Small intestine (tissue), 7 donors: ENCODE data around the gene PDCD2. TPM values are rescaled to one million over a fixed set of nuclear protein-coding genes. Genes with fewer than 3 reads are reported as not detected.

ENCODE experiments used
- DNase-seq, 2 donors: peaks; one replicate each; pipeline versions ENCODE4 v3.0.0 to v3.0.0-alpha.2; 2013
- FAIRE-seq: peaks from 2 replicates; lab custom pipeline; 2012; peaks lifted over from hg19 to GRCh38; lab: Jason Lieb, UNC
- H3K27ac ChIP-seq, 3 donors: one replicate each; pipeline ENCODE4 v1.5.1; 2013; ENCODE audit warnings: low read length in 2 of 3, mild to moderate bottlenecking in 2 of 3, control low read depth in 1 of 3, inconsistent platforms in 1 of 3, low read depth in 1 of 3, moderate library complexity in 1 of 3
- H3K27me3 ChIP-seq, 3 donors: one replicate each; pipeline ENCODE4 v1.6.1; 2013; ENCODE audit warnings: low read length in 3 of 3, inconsistent platforms in 1 of 3; ENCODE audit not compliant: control insufficient read depth in 3 of 3, insufficient read depth in 3 of 3
- H3K36me3 ChIP-seq, 3 donors: one replicate each; pipeline ENCODE4 v1.6.1; 2013; ENCODE audit warnings: low read length in 3 of 3, inconsistent platforms in 1 of 3, low read depth in 1 of 3, mild to moderate bottlenecking in 1 of 3, moderate library complexity in 1 of 3; ENCODE audit not compliant: control insufficient read depth in 3 of 3, insufficient read depth in 2 of 3
- H3K4me1 ChIP-seq, 3 donors: one replicate each; pipeline ENCODE4 v1.6.1; 2013; ENCODE audit warnings: low read length in 2 of 3, inconsistent platforms in 1 of 3, low read depth in 1 of 3, mild to moderate bottlenecking in 1 of 3, moderate library complexity in 1 of 3; ENCODE audit not compliant: control insufficient read depth in 3 of 3, insufficient read depth in 2 of 3
- H3K4me3 ChIP-seq, 3 donors: one replicate each; pipeline ENCODE4 v1.5.1; 2013; ENCODE audit warnings: low read length in 3 of 3, control low read depth in 1 of 3, inconsistent platforms in 1 of 3, low read depth in 1 of 3, mild to moderate bottlenecking in 1 of 3, moderate library complexity in 1 of 3
- H3K9me3 ChIP-seq, 2 donors: one replicate each; pipeline ENCODE4 v1.6.1; 2013; ENCODE audit warnings: low read depth in 1 of 2, low read length in 1 of 2; ENCODE audit not compliant: control insufficient read depth in 2 of 2, insufficient read depth in 1 of 2
- WGBS, 3 donors: extraction: QIAGEN DNeasy Blood & Tissue Kit; methylation state at CpG; one replicate each; pipeline ENCODE4 v1.1.7; 2013; 5-methylcytosine and 5-hydroxymethylcytosine counted together
- polyA plus RNA-seq, 4 donors: library from polyadenylated mRNA; stranded (reverse) in 3 of 4; unstranded in 1 of 4; fragments of 200-250 nt in 3 of 4; fragments of 120-200 nt in 1 of 4; gene quantifications; one replicate each; pipeline versions ENCODE4 v1.2.1 to v1.2.3, GENCODE V29; 2013
- donor health status: healthy with polysubstance abuse.
- donor health status: control.
- donor health status: control.
- donor health status: Bipolar disorder and iron deficiency.
- donor health status: healthy.

Gene PDCD2
- polyA plus RNA-seq, 4 donors, result 54.9 to 69.7 (median 60.1) TPM

DNA sequence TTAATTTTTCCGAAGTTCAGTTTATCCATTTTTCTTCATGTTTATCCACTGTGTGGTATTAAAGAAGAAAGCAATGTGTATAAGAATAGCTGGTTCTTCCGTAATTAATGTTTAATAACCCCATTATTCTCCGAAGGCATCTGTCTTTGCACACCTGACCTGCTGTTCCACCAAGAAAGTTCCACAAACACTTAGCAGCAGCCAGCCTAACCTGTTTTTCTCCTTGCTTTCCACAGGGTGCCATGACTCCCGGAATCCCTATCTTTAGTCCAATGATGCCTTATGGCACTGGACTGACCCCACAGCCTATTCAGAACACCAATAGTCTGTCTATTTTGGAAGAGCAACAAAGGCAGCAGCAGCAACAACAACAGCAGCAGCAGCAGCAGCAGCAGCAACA is 22.9 kb downstream of the PDCD2 start:
- no peak for DNase-seq
- Histone ChIP-seq H3K36me3 (peaks cover 9 to 20% (median 15%) of the 10 kb centered on the region in 3 donors), H3K4me3 (no peak overlapping the region), H3K27ac (no peak overlapping the region), H3K27me3 (no peaks in the 10 kb centered on the region), H3K4me1 (no peaks in the 10 kb centered on the region), H3K9me3 (no peaks in the 10 kb centered on the region)
- 69 to 84% (median 76%) methylated on average over 4 of the region's 4 CpGs for WGBS, 3 donors
- no peak for FAIRE-seq

GRCh38 chr6:170555305-170555704 is 29.1 kb downstream of the PDCD2 start:
- Histone ChIP-seq H3K9me3 (no peaks in the 10 kb centered on the region), H3K36me3 (peaks cover 0 to 8% (median 6%) of the 10 kb centered on the region in 3 donors), H3K4me1 (peaks cover 4 to 11% (median 5%) of the 10 kb centered on the region in 3 donors), H3K27ac (no peak overlapping the region), H3K4me3 (peak overlapping the region in 2 of 3 donors; percentile 77 to 99), H3K27me3 (no peaks in the 10 kb centered on the region)
- FAIRE-seq, result no peak
- DNase-seq, result no peak
- 42 to 56% (median 50%) methylated on average over 3 of the region's 3 CpGs for WGBS, 3 donors

DNA sequence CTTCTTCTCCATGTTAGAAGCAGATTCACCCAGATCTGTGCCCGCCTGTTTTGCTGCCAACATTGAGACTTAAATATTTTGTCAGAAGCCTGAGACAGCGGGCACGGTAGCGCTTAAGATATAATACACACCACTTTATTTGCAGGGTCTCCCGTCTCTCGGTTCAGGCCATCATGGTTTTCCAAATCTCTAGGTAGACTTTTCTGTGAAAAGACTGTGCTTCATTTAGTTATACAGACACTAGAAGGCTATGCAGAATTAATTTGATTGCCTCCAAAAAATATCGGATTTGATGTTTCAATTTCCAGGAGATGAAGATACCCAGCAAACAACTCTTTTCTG is 29.7 kb downstream of the PDCD2 start:
- peaks cover 0 to 6% (median 6%) of the 10 kb centered on the region in 3 donors for H3K36me3 ChIP-seq
- H3K4me3 ChIP-seq, result peak overlapping the region; percentile 76 to 99 (median 77)
- H3K27ac ChIP-seq, result peak overlapping the region in 2 of 3 donors; percentile 93 to 96
- FAIRE-seq (no peak), DNase-seq (no peak)
- no peaks in the 10 kb centered on the region for H3K27me3 ChIP-seq
- 0% methylated on average over 7 of the region's 7 CpGs for WGBS, 3 donors
- peaks cover 4 to 11% (median 5%) of the 10 kb centered on the region in 3 donors for H3K4me1 ChIP-seq
- H3K9me3 ChIP-seq, result no peaks in the 10 kb centered on the region

DNA sequence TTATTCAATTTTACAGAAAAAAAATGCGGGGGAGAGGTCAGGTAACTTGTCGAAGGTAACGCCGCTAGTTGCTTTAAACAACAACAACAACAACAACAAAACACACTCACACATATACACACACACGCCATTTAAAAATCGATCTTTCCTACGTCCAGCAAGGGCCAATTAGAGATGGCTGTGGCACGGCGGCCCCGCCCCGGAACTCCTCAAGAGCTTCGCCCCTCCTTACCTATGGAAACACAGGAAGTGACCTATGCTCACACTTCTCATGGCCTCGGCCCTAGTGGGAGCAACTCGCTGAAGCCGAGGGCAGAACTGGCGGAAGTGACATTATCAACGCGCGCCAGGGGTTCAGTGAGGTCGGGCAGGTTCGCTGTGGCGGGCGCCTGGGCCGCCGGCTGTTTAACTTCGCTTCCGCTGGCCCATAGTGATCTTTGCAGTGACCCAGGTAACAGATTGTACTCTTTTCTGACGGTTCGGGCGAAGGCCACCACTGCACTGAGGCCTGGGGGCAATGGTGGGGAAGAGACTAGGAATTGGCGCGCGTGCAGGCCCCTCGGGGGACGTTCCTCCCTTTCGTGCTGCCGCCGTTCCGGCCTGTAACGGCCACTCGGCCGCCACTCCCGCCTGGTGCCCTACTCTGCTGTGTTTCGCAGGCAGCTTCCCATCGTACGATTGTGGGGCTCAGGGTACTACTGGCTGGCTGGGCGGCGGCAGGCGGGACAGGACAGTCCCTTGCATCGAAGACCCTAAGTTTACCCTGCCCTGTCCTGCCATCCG is 30.2 kb downstream of the PDCD2 start, which contains the start of gene TBP:
Gene TBP (plus strand): TSS at position 357 of the 783 bp plus-strand sequence. CDS start 2,661 bp downstream, outside the sequence.
- peaks cover 4 to 11% (median 7%) of the 10 kb centered on the region in 3 donors for H3K4me1 ChIP-seq
- WGBS, 3 donors, result 0 to 1% (median 0%) methylated on average over 50 to 51 of the region's 51 CpGs

DNA sequence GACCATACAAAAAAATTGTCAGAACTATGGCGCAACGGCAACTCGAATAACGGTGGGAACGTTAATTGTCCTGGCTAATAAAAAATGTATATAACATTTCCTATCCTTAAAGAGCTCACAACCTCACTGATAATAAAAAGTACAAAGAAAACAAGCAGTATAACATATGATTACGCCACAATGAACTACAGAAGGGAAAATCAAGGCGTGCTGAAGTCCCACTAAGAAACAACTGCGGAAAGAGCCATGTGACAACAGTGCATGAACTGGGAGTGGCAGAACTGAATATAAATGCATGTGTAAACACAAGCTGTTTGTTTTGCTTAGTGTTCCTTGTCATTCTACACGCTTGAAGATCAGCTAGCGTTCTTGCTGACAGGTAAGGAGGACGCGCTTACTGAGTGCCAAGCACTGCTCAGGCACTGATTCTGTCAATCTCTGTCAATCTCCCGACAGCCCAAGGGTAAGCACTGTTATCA is 30.9 kb downstream of the PDCD2 start:
- Histone ChIP-seq H3K4me1 (peaks cover 4 to 11% (median 11%) of the 10 kb centered on the region in 3 donors), H3K27me3 (no peaks in the 10 kb centered on the region), H3K9me3 (no peaks in the 10 kb centered on the region), H3K27ac (peak overlapping the region; percentile 80 to 99 (median 93)), H3K36me3 (peaks cover 0 to 4% (median 3%) of the 10 kb centered on the region in 3 donors), H3K4me3 (peak overlapping the region; percentile 17 to 99 (median 78))
- whole genome bisulfite sequencing, 3 donors, result 0 to 1% (median 0%) methylated on average over 13 of the region's 13 CpGs
- FAIRE-seq (no peak), DNase-seq (peak; percentile 62 to 87)

More for the DNA sequence above, 30.2 kb downstream of the PDCD2 start, which contains the start of gene TBP:
- DNase-seq (peak; percentile 99), FAIRE-seq (peak; percentile 15)
- Histone ChIP-seq H3K4me3 (peak within 1 kb of the TSS; percentile 76 to 99 (median 78)), H3K36me3 (peaks cover 0 to 6% (median 3%) of the 10 kb centered on the region in 3 donors), H3K27ac (peak within 1 kb of the TSS; percentile 80 to 99 (median 93)), H3K9me3 (no peaks in the 10 kb centered on the region), H3K27me3 (no peaks in the 10 kb centered on the region)

- peak within 1 kb of the TSS; percentile 80 to 99 (median 93) for H3K27ac ChIP-seq
- H3K36me3 ChIP-seq, result peaks cover 0 to 6% (median 4%) of the 10 kb centered on the region in 3 donors
- H3K27me3 ChIP-seq, result no peaks in the 10 kb centered on the region
- FAIRE-seq (no peak), DNase-seq (peak; percentile 94 to 97)
- 0 to 1% (median 0%) methylated on average over 41 of the region's 41 CpGs for WGBS, 3 donors
- peak within 1 kb of the TSS; percentile 78 to 99 (median 78) for H3K4me3 ChIP-seq
- peaks cover 4 to 11% (median 11%) of the 10 kb centered on the region in 3 donors for H3K4me1 ChIP-seq
- no peaks in the 10 kb centered on the region for H3K9me3 ChIP-seq
Observed at GRCh38 chr6:170552765-170553533, 31.5 kb downstream of the PDCD2 start, which contains the start of gene PSMB1. Gene PSMB1 (minus strand): TSS chr6:170553307. CDS start chr6:170553242, 65 bp downstream.

DNA sequence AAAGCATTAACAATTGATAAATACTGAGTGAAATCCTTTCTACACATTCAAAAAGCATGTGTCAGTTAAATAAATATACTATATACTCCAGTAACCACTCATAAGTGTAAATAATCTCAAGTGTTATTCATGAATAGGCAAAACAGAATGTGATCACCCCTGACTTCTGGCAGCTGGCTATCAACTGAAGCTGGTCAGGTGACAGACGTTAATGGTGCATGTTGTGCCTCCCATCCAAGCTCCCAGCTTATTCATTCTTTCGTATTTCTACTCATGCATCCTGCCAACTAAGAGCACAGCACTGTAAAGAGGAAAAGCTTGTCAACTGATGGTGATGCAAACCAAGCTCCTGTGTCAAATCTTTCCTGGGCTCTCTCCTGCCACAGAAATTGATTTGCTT is 39.0 kb downstream of the PDCD2 start:
- Histone ChIP-seq H3K4me1 (peaks cover 0 to 6% (median 0%) of the 10 kb centered on the region in 3 donors), H3K27me3 (no peaks in the 10 kb centered on the region), H3K27ac (no peak overlapping the region), H3K4me3 (no peak overlapping the region), H3K36me3 (peaks cover 0 to 26% (median 15%) of the 10 kb centered on the region in 3 donors), H3K9me3 (no peaks in the 10 kb centered on the region)
- WGBS, 3 donors, result 16 to 44% (median 27%) methylated on average over 2 of the region's 2 CpGs
- FAIRE-seq, result no peak
- no peak for DNase-seq
